GM12891 (cell line): ENCODE data around the gene CHP1. TPM values are rescaled to one million over a fixed set of nuclear protein-coding genes. Genes with fewer than 3 reads are reported as not detected.
A peak's percentile ranks its signal among the peaks of the same experiment; 100 is the strongest.

Experiments
- DNase-seq: peaks from one replicate; pipeline ENCODE4 v3.0.0; 2011; ENCODE audit warnings: low spot score; ENCODE audit not compliant: insufficient read length
- FAIRE-seq: peaks from 2 replicates; lab custom pipeline; 2011; peaks lifted over from hg19 to GRCh38; lab: Jason Lieb, UNC
- PAX5 ChIP-seq: IDR thresholded peaks from 2 replicates; pipeline ENCODE4 v1.6.1; 2011; ENCODE audit warnings: low read length, moderate library complexity, mild to moderate bottlenecking; ENCODE audit not compliant: insufficient read depth, severe bottlenecking
- POLR2A ChIP-seq: IDR thresholded peaks from 2 replicates; pipeline ENCODE4 v1.6.1; 2011; ENCODE audit warnings: low read depth, low read length, control low read depth
- POLR2AphosphoS5 ChIP-seq: IDR thresholded peaks from 2 replicates; pipeline ENCODE4 v1.6.1; 2011; ENCODE audit warnings: low read depth, low read length, control low read depth
- POU2F2 ChIP-seq: IDR thresholded peaks from 2 replicates; pipeline ENCODE4 v1.6.1; 2011; ENCODE audit warnings: low read depth, mild to moderate bottlenecking, control low read depth, low read length, moderate library complexity
- SPI1 ChIP-seq: IDR thresholded peaks from 2 replicates; pipeline ENCODE4 v1.6.1; 2011; ENCODE audit warnings: low read depth, low read length, control low read depth
- TAF1 ChIP-seq: IDR thresholded peaks from 2 replicates; pipeline ENCODE4 v1.6.1; 2011; ENCODE audit warnings: low read depth, low read length, control low read depth
- polyA plus RNA-seq: library from polyadenylated mRNA; unstranded; fragments of >200 nt; gene quantifications from one replicate; pipeline ENCODE4 v1.2.1, GENCODE V29; 2012; ENCODE audit warnings: low read depth, missing spikeins, inconsistent platforms; ENCODE audit not compliant: missing spikeins

CHP1 gene
- polyA plus RNA-seq, result 14.3 TPM

- FAIRE-seq (peak; percentile 97), DNase-seq (peak; percentile 94)
- TF ChIP-seq TAF1 (peak; percentile 83), POU2F2 (no peak), POLR2A (peak; percentile 79), PAX5 (peak; percentile 10)
Measured at GRCh38 chr15:41230650-41231421, at the start of gene CHP1, which contains the start of gene EXD1. Gene CHP1 (plus strand): TSS chr15:41231268. CDS start chr15:41231383, 115 bp downstream. Gene EXD1 (minus strand): TSS chr15:41230757. CDS start chr15:41226575, 4,182 bp downstream.

DNA sequence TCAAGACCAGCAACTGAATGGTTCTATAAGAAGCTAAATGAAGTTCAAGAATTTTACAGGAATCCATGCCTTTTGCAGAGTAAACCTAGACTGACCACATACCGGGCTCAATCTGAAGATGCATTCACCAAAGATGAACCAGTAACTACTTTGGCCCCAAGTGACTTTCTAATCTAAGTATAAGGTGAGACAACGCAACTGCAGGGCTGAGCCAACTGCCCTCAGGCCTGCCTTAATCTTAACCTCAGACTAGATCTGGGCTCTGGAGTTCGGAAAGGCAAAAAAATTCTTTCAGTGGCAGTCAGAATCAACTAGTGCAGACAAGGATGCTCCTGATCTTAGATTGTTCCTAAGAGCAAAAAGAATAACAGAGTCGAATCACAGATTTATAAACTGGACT lies 48.8 kb upstream of the CHP1 start:
- DNase-seq, result no peak
- no peak for FAIRE-seq
- no peak for TF ChIP-seq TAF1
- TF ChIP-seq POLR2A, result no peak
- TF ChIP-seq PAX5, result no peak
- no peak for TF ChIP-seq SPI1
- no peak for TF ChIP-seq POU2F2
- TF ChIP-seq POLR2AphosphoS5, result no peak

- DNase-seq (no peak), FAIRE-seq (no peak)
- no peak for TF ChIP-seq TAF1
- no peak for TF ChIP-seq PAX5
- TF ChIP-seq SPI1, result no peak
- no peak for TF ChIP-seq POLR2AphosphoS5
- no peak for TF ChIP-seq POU2F2
- no peak for TF ChIP-seq POLR2A
Measured at GRCh38 chr15:41183581-41183980, 47.5 kb upstream of the CHP1 start.

- DNase-seq (no peak), FAIRE-seq (no peak)
- TF ChIP-seq POLR2A, result no peak
- no peak for TF ChIP-seq POLR2AphosphoS5
- TF ChIP-seq POU2F2, result no peak
- TF ChIP-seq SPI1, result no peak
Measured at GRCh38 chr15:41194444-41194843, 36.6 kb upstream of the CHP1 start.

DNA sequence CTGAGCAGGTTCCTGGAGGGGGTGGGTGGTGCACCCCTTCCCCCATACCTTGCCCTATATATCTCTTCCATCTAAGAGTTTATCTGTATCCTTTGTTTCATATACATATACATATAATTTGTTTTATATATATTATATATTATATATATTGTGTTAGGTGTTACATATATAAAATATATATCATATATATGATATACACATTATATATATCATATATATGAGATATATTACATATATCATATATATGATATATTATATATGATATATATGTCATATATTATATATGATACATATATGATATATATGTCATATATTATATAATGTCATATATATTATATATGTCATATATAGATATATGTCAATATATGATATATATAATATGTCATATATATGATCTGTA lies 31.6 kb upstream of the CHP1 start:
- no peak for FAIRE-seq
- TF ChIP-seq SPI1 (no peak), TAF1 (no peak), PAX5 (no peak), POLR2A (no peak), POLR2AphosphoS5 (no peak), POU2F2 (no peak)

GRCh38 chr15:41203395-41203794 lies 27.7 kb upstream of the CHP1 start:
- TF ChIP-seq POU2F2 (no peak), SPI1 (no peak), TAF1 (no peak), PAX5 (no peak), POLR2A (no peak), POLR2AphosphoS5 (no peak)
- FAIRE-seq (no peak), DNase-seq (no peak)

More for the DNA sequence above, 31.6 kb upstream of the CHP1 start:
- DNase-seq, result no peak

DNA sequence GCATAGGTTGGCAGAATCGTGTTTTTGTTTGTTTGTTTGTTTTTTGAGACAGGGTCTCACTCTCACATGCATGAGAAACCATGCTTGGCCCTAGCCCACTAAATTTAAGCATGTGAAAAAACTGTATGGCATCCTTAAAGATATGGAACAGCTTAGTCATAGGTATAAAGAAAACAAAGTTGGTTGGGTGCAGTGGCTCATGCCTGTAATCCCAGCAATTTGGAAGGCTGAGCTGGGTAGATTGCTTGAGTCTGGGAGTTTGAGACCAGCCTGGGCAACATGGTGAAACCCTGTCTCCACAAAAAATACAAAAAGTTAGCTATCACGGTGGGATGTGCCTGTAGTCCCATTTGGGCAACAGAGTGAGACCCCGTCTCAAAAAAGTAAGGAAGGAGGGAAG lies 25.8 kb upstream of the CHP1 start:
- FAIRE-seq (no peak), DNase-seq (no peak)
- TF ChIP-seq PAX5 (no peak), TAF1 (no peak), SPI1 (no peak), POU2F2 (no peak), POLR2A (no peak), POLR2AphosphoS5 (no peak)

DNA sequence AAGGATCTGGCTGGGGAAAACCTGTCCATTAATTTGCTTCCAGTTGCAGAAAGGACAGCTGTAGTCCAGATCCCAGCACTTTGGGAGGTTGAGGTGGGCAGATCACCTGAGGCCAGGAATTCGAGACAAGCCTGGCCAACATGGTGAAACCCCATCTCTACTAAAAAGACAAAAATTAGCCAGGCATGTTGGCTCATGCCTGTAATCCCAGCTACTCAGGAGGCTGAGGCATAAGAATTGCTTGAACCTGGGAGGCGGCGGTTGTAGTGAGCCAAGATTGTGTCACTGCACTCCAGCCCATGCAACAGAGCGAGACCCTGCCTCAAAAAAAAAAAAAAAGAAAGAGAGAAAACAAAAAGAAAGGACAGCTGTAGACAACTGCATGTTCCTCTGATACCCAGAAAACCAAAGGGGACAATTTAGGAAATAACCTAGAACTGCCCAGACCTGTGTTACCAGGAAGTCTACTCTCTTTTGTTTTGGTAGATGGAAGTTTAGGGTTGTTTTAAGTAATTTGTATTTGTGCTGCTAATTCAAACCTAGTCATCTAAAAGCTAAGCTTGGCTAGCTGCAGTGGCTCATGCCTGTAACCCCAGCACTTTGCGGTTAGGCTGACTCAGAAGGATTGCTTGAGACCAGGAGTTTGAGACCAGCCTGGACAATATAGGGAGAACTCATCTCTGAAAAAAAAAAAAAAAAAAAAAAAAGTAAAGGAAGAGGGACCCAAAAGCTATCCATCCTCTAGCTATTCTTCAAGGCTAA lies 23.2 kb upstream of the CHP1 start:
- FAIRE-seq (no peak), DNase-seq (no peak)
- TF ChIP-seq TAF1 (no peak), POLR2AphosphoS5 (no peak), PAX5 (no peak)

DNA sequence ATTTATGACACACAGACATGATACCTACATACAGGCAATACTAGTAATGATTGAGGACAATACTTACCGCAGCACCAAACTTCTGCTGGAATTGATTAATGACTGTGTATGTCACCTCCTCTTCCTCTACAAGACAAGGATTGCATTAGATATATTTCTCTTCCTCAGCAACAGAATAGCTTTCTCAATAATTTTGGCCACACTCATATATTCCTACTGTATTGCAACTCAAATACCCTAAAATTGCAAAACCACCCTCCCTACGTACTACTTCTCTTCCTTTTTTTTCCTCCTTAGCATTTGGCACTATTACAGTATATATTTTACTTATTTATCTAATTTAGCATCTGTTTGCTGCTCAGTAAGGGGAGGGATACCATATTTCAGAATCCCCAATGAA lies 15.4 kb upstream of the CHP1 start:
- FAIRE-seq, result no peak
- no peak for DNase-seq
- TF ChIP-seq POLR2A, result no peak
- no peak for TF ChIP-seq TAF1
- no peak for TF ChIP-seq POU2F2
- no peak for TF ChIP-seq PAX5
- TF ChIP-seq SPI1, result no peak
- TF ChIP-seq POLR2AphosphoS5, result no peak
